Kidney glomerular epithelial cell (primary cell): ENCODE results near the gene ATOX1.
"Not testable (repeated sequence)": the region's sequence is repeated elsewhere in the genome, so short reads cannot be mapped to it uniquely, and the experiment has no call there.

Experiments
- DNase-seq: peaks from one replicate; lab custom pipeline; 2025; lab: John Stamatoyannopoulos, UW

Gene ATOX1, protein sequence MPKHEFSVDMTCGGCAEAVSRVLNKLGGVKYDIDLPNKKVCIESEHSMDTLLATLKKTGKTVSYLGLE

DNA sequence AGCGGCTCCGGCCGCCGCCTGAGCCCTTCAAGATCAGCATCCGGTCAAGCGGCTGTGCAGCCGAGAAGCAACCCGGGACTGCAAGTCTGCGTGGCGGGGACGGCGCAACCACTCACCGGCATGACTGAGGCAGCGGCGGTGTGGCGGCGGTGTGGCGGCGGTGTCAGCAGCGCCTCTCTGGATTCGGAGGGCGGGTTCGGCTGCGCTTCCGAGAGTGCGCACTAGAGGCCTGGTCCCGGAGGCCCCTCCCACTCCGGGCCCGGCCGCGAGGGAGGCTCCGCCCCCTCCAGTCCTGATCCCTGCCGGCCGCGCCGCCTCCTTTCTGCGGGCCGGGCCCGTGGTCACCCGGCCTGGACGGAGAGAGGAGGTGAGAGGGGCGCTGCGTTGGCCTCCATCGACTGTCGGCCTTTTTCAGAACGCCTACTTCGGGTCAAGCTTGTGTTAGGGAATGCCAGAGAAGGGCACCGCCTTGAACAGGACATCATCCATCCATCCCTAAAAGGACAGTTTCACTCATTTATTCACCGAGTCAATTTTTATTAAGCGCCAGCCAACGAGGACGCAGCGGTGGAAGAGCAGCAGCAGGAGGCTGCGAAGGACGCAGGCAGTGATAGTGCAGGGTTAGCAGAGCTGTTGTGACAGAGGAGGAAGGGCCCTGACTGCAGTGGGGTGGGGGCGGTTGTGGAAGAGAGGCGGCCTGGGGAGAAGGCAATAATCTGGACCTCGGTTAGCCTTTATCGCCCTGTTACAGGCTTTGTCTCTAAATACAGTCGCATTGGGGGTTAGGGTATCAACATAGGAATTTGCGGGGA, at the start of gene ATOX1:
Gene ATOX1 (minus strand): TSS at position 202 of the 812 bp plus-strand sequence. CDS start 80 bp downstream, at position 122.
- peak; percentile 74 for DNase-seq

DNA sequence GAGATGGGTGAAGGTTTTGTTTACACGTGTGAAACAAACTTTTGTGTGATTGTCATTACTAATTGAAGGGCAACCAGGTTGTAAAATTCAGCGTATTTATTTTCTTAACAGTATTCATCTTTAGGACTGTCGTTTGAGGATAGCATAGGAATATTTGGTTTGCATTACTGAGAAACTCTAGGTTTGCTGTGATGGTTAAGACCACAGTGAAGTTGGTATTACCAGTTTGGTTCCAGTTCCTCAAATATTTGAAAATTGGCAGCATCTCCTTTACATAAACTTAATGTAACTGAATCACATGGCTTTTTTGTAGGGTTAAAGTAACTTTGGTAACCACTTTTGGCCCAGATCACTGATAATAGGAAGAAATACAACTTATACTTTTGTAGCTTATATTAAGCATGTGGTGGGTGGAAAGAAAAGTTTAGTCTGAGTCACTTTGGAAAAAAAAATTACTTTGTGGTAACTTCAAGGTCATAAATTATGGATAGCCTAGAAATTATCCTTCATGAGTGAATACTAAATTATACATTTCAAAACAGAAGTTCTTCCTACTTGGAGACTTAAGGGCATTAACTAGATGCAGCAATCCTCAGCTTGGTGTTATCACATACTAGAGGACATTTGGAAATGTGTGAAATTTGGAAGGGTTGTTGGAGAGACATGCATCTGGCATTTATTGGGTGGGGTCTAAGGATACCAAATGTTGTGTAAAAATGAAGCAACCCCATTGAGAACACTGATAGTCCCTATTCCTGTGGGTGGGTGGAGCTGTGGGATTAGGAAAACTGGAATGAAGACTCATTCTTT, 47.2 kb upstream of the ATOX1 start:
- no peak for DNase-seq

DNA sequence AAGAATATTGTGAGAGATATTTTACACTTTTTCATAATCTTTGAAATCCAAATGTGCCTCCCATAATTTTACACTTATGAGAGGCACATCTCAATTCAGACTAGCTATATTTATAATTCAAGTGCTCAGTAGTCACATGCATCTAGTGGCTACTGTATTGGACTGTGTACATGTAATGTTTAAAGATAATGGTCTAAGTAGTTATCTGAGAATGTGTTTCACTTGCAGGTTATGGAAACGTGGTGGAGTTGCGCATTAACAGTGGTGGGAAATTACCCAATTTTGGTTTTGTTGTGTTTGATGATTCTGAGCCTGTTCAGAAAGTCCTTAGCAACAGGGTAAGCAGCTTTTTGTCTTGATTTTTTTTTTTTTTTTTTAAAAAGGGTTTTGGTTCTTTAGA, 42.1 kb upstream of the ATOX1 start:
- DNase-seq: no peak

- DNase-seq: no peak
Measured at GRCh38 chr5:151799407-151799806, 41.0 kb upstream of the ATOX1 start.

DNA sequence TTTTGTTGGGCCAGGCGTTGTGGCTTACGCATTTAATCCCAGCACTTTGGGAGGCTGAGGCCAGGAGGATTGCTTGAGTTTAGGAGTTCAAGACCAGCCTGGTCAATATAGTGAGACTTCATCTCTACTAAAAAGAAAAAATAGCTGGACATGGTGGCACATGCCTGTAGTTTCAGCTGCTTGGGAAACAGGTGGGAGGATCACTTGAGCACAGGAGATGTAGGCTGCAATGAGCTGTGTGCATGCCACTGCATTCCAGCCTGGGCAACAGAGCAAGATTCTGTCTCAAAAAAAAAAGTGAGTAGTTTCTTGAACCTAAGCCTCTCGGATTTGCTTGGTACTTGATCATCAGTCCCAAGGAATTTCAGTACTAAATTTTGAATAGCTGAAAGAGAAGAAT, 40.2 kb upstream of the ATOX1 start:
- DNase-seq: no peak

DNA sequence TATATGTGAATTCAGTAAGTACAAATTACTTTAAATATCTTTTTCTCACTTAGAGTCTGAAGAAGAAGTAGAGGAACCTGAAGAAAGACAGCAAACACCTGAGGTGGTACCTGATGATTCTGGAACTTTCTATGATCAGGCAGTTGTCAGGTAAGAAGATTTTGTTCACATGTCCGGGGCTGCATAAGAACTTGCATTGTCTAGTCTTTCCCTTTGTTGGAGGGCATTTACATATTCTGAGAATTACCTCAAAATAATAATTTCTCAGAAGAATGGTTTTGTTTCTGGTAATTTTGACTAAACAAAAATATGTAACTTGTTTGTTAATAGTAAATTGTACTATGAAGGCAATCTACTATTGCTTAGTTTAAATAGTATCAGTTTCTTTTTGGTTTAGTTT, 37.0 kb upstream of the ATOX1 start:
- DNase-seq: no peak

- DNase-seq: no peak
Measured at GRCh38 chr5:151793358-151793757, 34.9 kb upstream of the ATOX1 start.

- DNase-seq: no peak
Measured at GRCh38 chr5:151787817-151788216, 29.4 kb upstream of the ATOX1 start.

- DNase-seq: no peak
Measured at GRCh38 chr5:151786468-151786867, 28.0 kb upstream of the ATOX1 start.

GRCh38 chr5:151784141-151784540, 25.7 kb upstream of the ATOX1 start:
- no peak for DNase-seq

- not testable (repeated sequence) for DNase-seq
Measured at GRCh38 chr5:151783664-151784063, 25.2 kb upstream of the ATOX1 start.

GRCh38 chr5:151781201-151781600, 22.8 kb upstream of the ATOX1 start:
- no peak for DNase-seq

DNA sequence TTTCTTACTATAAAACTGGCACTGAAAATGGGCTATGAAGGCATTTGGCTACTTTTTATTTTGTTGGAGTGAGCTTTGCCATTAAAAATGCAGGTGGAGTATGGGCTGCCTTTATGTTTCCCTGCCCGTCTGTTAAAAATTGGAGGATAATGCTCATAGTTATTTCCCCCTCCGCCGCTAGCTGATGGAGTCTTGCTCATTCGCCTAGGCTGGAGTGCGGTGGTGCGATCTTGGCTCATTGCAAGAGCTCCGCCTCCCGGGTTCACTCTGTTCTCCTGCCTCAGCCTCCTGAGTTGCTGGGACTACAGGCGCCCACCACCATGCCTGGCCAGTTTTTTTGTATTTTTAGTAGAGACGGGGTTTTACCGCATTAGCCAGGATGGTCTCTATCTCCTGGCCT, 21.9 kb upstream of the ATOX1 start:
- DNase-seq: no peak

GRCh38 chr5:151779531-151780125, 21.2 kb upstream of the ATOX1 start:
- DNase-seq: no peak

- DNase-seq: no peak
Measured at GRCh38 chr5:151775025-151775606, 16.7 kb upstream of the ATOX1 start.

DNA sequence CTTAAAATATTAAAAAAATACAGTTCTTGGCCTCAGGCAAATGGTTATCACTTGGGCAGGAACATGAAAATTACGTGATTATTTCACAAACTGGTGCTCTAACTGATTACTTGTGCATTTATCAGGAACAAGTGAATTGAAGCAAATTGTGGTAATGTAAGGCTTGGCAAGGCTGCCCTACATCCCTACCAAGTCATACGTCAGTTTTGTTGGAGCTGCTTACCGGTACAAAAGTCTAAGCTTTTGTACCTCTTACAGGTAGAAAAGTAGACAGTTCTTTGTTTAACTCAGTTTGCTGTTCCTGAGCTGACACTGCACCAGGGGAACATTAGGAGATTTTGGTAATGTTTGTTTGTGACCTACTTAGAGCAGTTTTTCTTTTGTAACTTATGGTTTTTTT, 15.5 kb upstream of the ATOX1 start:
- no peak for DNase-seq

GRCh38 chr5:151772846-151773561, 14.6 kb upstream of the ATOX1 start:
- peak; percentile 33 for DNase-seq

DNA sequence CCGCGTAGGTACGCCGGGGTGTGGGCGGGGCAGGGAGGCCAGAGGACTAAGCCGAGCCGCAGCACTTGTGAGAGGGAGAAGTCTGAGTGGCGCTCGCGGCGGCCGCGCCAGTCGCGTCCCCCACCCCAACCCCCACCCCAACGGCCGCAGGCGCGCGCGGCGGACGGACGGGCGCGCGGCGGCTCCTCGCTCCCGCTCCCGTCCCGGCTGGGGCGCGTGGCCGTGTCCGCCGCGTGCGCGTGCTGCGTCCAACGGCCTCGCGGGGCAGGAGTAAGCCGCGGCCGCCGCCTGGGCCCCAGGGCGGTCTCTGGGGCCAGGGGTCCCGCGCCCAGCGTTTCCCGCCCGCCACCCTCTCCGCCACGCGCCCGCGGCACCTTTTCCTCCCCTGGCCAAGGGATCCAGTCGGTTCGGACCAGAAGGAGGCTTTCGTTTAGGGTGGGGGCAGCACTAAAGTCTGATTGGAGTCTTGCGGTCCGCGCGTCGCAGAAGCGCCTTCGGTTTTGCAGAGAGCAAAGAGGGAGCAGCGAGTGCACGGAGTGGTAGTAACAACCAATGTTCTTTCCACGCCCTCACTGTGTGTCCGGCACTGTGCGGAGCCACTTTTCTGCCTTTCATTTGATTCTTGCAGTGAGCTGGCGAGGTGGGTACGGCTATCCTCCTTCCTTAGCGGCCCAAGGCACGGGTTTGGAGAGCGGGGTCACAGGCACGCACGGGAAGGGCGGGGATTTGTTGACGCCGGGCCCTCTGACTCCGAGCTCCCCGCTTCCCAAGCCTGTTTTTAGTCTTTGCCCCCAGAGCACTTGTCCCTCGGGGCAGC, 13.8 kb upstream of the ATOX1 start:
- no peak for DNase-seq

- peak; percentile 100 for DNase-seq
Measured at GRCh38 chr5:151771259-151772028, 13.0 kb upstream of the ATOX1 start, which contains the start of gene G3BP1. Gene G3BP1, plus strand, starts transcription at chr5:151771954. Its CDS starts 14,667 bp downstream, at chr5:151786621.
